Stimulated activated CD4-positive, alpha-beta T cell treated with anti-CD3 and anti-CD28 coated beads, Interleukin-15, amount 100 ng/mL, for 1 hour (primary cell): ENCODE measurements around the gene LRRC8C.

Experiments used
- DNase-seq, 2 donors: peaks; one replicate each; pipeline ENCODE4 v3.0.0-alpha.2; 2020; ENCODE audit warnings: low read depth in 1 of 2, low spot score in 1 of 2

LRRC8C gene

DNA sequence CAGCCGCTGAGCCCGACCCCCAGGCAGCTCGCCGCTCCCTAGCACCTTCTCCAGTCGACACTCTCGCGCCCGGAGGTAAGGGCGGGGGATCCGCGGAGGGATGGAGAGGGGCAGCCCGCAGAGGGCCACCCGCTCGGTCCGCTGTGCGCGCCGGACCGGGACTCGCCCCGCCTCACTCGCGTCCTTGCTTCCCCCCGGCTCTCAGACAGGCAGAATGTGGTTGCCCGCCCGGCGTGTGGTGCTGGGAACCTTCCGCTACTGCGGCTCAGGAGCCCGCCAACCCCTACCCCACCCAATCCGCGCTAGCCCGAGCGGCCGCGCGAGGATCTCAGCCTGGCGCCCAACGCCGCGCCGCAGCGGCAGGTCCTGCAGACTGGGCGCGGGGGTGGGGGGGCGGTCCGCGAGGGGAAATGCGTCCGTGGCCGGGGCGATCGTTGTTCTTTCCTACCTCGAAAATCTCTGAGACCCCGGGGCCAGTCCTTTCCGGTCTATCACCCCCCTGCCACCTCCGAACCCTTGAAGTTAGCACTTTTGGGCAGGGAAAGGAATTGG, 404 bp downstream of the LRRC8C start:
- DNase-seq, result peak; percentile 31 to 38

DNA sequence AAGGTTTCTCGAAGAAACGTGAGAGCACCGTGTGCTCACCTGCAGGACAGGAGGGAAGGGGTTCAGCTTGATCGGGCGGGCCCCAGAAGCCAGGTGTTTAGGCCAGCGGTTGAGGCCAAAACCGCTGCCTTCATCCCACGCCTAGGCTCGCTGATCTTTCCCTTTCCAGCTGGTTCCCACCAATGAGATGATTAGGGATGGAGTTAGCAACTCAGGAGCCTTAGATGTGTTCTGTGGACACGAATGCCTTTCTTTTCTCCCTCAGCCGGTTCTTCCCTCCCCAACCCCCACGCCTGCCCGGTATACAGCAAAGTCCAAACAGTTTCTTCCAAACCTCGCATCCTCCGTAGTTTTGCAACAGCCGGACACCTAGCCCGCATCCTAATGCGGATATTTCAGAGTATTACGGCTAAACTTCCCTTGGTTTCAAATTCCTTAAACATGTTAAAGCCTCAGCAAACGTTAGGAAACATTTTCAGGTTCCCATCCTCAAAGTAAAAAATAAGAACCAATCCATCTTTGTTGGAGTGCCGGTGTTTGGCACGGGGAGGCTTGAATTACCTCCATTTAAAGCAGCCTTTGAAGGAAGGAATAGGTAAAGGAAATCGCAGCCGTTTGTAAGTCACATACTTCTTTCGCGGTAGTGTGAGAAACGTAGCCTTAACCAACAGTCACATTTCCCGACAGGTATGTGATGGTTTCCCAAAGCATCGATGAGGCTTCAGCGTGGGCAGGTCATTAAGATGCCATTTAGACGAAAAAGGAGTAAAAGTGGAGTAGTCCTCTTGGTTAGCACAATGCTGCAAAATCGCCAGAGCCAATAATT, 1.1 kb downstream of the LRRC8C start:
- DNase-seq, result no peak

DNA sequence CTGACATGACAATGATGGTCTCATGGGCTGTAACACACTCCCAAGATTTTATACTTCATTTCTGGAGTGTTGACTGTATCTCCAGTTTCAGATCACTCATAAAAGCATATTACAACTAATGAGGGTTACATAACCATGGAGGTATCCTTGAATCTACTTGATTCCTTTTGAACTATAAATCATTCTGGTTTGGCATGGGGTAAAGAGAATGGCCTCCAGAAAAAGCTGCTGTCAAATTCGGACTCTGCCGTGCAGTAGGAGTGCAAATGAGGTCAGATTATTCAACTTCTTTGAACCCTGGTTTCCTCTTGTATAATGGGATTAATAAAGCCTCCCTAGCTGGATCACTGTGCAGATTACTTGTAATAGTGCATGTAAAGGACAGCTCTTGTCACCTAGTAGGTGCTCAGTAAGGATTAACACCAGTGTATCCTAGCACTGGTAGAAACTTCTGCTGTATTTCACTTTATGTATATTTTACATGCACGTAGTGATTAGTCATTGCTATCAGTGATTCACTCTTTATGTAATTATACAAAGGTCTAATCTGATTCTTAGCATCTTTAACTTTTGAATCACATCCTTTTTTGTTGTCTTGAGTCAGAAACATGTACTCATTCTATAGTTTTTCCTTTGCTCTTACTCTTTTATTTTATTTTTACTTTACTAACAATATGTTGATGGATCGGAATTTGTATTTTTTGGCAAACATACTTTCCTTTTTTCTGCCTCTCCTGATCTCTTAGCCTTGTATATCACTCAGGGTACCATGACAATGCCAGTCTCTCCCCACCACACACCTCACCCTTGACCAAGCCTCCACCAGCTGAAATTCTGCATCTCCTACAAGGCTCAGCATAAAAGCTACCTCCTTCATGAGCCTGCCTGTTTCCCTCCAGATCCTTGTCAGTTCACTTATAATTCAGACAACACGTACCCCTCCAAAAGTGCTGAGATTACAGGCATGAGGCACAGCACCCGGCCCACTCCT, 3.2 kb downstream of the LRRC8C start:
- DNase-seq, result no peak

DNA sequence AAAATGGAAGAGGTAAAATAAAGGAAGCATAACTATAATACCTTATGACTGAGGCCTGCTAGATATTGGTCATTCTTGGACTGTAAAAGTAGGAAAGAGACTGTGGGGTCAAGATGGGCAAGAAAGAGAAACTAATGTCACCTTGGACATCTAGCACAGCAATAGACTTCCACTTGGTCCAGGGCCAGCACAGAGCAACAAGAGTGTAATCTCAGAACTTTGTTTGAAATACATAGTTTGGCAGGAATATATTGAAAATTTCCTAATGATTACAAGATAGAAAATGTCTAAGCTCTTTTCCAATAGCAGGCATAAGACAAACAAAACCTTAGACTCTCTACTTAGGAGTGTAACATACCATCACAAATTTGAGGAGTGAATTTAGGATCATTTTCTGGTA, 4.6 kb downstream of the LRRC8C start:
- no peak for DNase-seq

DNA sequence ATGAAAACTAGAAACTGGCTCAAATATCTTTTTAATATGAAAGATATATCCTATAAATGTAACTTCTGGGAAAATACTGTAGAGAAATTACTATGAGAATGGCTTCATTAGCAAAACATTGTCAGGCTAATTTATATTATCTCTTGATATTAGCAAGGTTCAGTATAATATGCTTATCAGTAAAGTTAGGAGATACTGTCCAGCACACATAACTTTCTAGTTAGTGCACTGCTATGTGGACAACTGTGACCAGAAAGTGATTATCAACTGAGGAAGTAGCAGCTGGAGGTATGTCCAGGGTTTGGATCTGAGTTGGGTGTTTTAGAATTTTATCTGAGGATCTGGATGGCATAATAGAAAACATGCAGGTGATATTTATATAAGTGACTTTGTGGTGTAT, 7.5 kb downstream of the LRRC8C start:
- DNase-seq, result no peak

DNA sequence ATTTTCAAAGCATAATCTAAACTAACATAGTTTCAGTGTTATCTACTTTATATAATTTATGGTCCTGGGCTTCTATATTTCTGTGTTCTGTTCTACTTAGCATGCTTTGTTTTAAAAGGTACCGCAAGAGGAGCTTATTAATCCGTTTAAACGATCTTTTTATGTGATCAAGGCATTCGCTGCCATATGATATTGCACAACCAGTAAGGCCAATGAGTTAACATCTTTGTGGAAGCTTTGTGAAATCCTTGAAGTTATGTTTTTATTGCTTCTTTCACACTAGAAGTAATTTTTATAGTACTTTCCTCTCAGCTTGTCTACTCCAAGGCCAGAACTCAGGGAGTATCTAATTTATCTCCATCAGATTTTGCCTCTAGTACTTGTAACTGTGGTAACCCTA, 8.9 kb downstream of the LRRC8C start:
- DNase-seq, result no peak

DNA sequence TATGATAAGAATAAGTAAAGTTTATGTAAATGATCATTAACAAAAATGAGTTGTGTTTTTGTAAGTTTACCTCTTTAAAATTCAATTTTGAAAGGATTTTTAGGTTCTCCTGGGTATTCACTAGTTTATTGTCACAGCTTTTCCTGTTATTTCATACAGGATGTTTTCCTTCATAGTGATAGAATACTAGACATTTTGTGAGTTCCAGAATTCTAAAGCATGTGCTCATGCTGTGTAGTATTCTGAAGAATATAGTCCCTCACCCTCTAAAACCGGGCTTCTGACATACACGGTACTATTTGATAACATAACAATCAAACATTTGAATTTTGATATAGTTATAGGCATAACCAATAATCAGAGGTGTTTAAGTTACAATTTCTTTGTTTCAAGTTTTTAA, 10.7 kb downstream of the LRRC8C start:
- DNase-seq, result no peak

DNA sequence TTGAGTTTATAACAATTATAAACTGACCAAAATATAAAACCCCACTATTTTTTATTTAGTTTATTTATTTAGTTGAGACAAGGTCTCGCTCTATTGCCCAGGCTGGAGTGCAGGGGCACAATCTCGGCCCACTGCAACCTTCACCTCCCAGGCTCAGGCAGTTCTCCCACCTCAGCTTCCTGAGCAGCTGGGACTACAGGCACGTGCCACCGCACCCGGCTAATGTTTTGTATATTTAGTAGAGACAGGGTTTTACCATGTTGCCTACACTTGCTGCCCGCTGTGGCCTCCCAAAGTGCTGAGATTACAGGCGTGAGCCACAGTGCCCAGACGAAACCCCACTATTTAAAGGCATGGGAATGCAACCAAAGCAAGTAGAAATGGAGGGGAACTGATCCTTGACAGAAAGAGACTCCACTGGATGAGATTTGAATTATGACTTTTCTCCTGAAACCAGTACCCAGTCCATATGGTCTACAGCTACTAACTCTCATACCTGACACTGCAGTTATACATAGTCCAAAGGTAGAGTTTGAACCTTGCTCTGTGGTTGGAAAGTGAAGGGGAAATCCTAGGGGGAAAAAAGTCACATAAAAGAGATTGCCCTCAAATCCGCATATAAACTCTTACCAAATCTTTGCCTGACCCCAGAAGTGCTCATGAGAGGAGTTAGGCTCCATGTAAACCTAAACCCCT, 11.3 kb downstream of the LRRC8C start:
- DNase-seq, result no peak

DNA sequence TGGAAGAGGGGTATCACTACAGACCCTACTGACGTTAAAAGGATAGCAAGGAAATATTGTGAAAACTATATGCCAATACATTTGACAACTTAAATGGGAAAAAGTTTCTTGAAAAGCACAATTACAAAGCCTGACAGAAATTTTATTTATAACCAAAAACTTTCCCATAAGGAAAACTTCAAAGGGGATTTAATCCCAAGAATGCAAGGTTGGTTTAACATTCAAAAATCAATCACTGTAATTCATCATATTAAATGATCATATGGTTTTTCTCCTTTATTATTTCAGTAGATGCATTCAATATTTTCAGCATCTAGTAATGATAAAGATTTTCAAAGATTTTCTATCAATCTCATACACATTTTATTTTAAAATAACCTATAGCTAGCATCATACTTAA, 13.3 kb downstream of the LRRC8C start:
- no peak for DNase-seq

DNA sequence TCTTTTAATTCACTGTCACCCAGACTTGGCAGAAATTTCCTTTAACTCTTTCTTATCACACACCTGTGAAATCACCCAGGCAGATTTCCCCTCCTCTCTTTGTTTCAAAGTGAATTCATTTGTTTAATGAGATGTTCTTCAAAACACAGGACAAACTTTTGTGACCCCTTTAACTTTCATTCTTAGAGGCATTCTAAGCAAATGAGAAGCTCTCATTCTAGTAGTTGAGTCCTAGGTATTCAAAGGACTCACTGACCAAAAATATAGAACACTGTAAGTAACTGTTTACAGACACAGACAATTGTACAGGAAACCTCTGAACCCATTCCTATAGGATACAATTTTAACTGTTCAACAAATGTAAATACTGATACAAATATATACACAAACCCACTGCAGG, 16.9 kb downstream of the LRRC8C start:
- no peak for DNase-seq

DNA sequence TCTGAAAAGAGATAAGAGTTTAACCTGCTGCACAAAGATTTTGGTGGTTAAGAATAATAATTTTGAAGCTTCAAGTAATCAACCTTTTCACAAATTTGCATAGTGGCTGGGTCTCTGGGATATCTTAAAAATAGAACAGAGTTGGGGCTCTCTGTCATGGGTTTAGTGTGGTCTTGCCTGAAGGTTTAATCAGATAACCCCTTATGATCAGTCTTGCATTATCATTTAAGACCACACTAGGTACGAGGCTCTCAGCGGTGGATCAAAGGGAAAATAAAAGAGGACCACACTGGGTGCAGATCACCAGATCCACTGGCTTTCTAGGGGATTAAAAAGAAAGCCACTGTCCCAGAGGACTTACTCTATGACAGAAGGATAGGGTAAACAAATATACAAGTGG, 19.5 kb downstream of the LRRC8C start:
- no peak for DNase-seq

DNA sequence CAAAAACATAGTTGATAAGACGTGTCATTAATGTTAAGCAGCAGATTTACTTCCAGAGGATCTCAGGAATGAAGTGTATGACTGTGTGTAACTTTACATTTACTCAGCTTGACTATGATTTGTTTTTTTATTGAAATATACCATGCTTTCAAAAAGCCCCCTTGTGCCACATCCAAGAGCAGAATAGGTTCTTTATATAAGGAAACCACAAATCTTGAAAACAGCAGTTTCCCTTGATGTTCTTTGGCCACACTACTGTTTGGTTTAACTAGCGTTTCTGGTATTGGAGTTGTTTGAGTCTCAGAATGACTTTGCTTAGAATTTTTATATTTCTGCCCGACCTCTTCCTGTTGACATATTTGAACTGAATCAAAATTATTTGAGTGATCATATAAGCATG, 25.0 kb downstream of the LRRC8C start:
- DNase-seq, result no peak

DNA sequence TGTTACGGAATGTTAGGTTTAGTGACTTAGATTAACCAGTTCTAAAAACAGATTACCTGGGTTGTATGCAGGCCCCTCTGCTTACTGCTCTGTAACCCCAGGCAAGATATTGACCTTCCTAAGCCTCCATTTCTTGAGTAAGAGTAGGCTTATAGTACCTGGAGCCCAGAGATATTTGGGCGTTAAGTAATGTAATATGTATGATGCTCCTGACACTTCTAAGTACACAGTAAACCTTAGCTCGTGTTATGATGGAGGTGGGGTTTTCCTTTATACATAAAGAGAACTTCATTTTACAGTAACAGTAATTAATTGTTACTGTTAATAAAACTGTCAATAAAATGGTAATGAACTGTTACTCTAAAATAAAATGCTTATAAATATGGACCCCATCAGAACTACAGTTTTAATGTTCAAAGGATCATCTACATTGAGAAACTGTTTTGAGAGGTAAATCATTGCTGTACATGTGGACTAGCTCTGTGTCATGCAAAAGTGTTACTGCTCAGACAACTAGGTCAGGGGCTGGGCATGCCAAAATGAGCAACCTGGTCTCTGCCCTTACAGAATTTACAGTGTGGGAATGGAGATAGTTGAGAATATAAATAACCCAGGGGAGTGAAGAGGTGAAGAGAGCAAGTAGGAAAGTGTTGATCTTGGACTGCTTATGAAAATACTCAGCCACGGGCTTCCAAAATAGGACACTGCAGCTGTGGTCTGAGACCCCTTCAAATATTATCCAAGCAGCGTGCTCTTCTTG, 26.6 kb downstream of the LRRC8C start:
- DNase-seq, result no peak

DNA sequence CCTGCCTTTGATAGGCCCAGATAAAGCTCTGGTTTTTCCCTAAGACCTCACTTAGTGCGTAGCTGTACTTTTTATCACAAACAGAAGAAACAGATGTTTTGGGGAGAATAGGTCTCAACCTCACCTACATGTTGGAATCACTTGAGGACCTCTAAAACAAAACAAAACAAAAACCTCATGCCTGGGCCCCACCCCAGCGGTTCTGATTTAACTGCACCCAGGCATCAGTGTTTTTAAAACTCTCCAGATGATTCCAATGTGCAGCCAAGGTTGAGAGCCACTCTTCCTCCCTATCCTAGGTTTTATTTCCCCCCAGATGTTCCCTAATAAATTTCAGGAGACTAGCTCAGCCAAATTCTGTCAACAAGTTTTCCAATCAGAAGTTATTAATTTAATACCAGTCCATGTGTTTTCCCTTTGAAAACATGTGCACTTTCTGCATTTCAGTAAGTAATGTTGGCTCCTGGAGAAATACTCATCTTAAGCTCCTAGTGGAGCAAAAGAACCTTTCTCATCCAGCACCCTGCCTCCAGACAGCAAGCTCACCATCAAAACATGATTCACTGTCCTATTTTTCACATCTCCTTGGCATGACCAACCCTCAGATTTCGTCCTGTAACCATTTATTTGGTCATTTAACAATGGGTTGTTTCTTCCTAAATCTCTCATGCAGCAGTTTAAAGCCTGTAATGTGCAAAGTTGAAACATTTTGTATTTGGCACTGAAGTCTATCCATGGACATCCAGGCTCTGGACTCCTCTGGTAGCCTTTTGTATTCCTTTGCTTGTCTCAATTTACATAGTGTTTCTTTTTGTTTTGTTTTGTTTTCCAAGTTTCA, 27.5 kb downstream of the LRRC8C start:
- DNase-seq, result no peak

DNA sequence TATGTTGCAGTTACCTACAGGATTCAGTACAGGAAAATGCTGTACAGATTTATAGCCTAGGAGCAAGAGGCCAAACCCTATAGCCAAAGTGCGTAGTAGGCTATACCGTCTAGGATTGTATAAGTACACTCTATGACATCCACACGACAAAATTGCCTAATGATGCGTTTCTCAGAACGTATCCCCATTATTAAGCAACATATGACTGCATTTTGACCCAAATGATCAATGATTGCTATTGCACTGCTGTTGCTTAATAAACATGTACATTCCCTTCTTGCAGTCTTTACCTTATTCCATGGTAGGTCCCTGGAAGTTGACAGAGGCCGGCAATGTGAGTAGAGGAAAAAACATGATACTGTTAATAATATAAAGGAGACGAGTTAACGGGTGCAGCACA, 33.0 kb downstream of the LRRC8C start:
- DNase-seq, result no peak

DNA sequence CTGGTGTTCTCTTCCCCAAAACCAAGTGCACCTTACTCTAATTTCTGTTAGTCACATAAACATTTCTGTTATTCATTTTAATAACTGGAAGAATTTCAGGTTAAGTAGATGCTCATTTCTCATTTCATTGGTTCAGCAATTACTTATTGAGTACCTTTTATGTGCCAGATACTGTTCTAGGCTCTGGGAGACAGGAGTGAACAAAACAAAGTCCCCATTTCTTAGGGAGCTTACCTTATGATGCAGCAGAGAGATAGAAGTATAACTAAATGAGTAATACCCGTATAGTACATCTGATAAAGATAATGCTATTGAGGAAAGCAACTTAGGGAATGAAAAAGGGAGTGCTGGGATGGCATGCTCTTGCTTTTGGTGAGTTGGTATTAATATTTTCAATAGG, 33.7 kb downstream of the LRRC8C start:
- DNase-seq, result no peak

DNA sequence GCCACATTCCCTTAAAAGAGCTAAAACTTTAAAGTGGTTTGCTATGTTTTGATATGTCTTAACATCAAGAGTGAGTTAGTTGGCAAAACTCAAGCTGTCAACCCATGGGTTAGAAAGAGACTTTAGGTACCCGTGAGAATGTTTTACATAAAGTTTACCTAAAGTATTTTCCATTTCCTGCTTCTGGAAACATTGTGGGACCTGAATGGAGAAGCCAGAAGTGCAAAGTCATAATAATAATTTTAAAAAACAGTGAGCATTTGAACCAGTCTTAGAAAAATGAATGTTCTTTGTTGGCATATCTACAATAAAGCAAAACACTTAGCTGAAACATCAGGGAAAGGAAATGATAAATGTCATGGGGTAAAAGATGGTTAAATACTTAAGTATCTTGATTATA, 34.8 kb downstream of the LRRC8C start:
- no peak for DNase-seq

DNA sequence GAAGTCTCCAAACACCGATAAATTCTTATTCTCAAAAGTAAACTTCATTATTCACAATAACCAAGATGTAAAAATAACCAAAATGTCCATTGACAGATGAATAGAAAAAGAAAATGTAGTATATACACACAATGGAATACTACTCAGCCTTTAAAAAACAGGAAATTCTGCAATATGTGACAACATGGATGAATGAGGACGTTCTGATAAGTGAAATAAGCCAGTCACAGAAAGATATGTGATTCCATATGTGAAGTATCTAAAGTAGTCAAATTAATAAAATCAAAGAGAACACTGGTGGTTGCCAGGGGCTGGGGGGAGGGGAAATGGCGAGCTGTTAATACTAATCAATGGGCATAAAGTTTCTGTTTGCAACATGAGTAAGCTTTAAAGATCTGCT, 36.0 kb downstream of the LRRC8C start:
- no peak for DNase-seq

DNA sequence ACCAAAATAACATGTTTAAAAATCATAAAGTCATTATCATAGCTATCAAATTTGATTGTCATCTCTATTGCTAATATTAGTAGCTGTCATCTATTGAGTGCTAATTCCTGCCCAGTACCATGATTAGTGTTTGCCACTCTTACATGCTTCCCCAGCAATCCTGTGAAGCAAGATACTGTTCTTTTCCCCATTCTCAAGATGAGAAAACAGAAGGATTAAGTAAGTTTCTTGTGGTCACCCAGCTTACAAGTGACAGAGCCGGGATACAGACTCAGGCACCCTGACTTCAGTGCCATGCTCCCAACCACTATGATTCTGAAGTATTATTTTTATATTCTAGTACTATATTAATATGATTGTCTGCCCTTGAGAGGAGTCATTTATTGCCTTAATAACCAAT, 36.5 kb downstream of the LRRC8C start:
- no peak for DNase-seq

DNA sequence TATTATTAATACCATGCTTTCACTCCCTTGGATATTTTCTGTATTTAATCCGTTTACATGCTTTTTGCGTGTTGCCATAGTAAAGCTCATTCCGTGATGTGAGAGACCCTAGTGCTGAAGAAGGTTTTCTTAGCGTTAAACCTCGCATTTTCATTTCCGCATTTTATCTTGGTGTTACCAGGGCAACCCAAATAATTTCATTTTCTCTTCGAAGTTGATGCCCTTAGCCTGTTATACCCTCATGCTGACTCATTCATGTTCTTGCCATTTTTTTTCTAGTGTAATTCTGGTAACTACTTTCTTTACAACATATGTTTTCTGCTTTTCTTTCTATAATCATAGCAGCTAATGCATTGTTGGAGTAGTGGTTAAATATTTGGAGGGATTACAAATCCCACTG, 37.2 kb downstream of the LRRC8C start:
- DNase-seq, result no peak
